HG03558 (cell line): Measurements from ENCODE around the gene NDUFA8.

Source experiments
- ATAC-seq: cut with Tn5 transposase; IDR thresholded peaks from one replicate; pipeline ENCODE4 v1.9.1; 2021; ENCODE audit warnings: moderate number of reproducible peaks; ENCODE audit not compliant: unreplicated experiment; ENCODE audit errors: extremely low read depth

NDUFA8 gene

DNA sequence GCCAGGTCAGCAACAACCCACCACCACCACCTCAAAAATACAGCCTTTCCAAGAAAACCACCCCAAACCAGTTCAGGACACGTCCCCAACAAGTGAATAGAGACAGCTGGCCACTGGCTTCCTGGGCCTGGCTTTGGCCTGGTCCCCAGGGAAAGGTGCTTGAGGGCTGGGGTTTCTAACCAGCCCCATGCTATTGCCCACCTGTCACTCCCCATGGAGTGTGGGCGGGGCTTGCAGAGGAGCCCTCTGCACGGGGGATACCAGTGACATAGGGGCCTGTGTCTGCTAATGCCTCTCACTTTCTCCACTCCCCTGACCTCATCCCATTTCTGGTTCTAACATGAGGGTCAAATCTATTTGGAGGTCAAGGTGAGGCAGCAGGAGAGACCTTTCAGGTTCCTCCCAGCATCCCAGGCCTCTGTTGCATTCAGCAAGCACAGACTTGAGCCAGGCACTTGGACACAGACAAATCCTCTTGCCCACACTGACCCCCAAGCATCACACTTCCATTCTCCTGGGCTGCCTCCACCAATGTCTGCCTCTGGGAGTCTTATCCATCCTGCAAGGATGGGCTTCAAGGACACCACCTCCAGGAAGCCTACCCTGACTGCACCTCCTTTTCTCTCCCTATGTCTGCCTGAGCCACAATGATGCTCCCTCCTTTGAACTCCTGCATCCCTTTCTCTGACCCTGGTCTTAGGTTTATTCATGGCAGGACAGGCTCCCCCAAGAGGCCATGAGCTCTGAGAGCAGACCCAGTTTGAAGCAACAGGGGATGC lies 50.4 kb downstream of the NDUFA8 start:
- ATAC-seq, result no peak

DNA sequence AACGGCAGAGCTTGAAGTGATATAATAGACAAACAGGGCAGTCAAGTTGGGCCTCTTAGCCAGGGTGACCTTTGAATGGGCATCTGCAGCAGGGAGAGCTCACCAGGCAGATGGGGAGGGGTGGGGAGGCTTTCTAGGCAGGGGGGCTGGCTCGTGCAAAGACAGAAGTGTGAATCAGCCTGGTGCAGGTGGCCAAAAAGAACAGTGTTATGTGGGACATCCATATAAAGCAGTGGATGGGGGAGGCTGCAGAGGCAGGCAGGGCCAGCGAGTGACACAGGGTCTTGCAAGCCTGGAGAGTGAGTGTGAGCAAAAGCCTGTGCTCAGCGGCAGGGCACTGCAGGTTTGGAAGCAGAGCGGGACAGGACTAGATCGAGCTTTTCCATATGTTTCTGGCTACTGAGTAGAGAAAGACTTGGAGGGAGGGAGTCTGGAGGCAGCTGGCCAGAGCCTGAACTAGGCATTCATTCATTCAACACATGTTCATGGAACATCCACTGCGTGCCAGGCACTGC lies 52.2 kb downstream of the NDUFA8 start:
- no peak for ATAC-seq

DNA sequence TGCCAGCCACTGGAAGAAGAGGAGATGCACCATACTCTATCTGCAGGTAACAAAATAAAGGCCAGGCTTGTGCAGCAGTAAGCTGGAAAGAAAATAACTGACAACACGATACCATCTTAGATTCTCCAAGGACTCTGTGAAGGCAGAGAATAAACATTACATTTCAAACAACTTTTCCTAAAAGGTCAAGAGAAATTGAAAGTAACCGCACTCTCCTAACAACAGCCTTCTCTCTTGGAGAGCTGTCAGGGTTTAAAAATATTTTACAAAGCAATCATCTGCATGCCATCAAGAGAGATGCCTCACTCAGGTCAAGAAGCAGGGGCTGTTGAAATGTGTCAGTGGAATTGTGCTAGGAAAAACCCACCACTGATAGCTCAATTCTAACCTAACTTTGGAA lies 53.0 kb downstream of the NDUFA8 start:
- ATAC-seq, result no peak

DNA sequence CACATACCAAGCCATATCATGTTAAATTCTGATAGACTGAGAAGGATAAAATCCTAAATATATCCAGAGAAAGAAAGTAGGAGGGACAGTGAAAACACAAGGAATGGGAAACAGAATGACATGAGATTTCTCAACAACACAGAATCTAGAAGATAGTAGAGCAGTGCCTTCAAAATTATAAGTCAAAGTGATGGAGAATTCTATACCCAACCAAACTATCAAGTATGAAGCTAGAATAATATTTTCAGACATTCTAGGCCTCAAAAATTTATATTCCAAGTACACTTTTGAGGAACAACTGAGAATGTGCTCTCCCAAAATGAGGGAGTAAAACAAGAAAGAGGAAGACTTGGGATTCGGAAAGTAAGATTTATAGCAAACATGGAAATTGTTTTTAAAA lies 55.6 kb downstream of the NDUFA8 start:
- no peak for ATAC-seq

DNA sequence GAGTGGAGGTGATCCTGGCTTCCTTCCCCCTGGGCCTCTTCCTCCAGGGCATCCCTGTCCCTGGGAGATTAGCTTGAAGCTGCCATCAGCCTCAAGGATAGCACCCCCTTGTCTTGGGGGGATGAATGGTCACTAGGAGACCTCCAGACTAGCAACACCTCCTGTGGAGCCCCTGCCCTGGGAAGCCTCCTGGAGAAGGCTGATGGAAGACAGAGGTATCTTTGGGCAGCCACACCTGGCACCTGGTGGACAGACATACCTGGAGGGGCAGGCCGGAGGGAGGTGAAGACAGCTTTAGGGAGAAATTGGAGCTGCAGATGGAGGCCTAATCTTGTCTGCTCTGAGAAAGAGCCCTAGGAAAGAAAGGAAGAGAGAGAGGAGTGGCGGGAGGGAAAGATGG lies 57.4 kb downstream of the NDUFA8 start:
- ATAC-seq, result no peak

DNA sequence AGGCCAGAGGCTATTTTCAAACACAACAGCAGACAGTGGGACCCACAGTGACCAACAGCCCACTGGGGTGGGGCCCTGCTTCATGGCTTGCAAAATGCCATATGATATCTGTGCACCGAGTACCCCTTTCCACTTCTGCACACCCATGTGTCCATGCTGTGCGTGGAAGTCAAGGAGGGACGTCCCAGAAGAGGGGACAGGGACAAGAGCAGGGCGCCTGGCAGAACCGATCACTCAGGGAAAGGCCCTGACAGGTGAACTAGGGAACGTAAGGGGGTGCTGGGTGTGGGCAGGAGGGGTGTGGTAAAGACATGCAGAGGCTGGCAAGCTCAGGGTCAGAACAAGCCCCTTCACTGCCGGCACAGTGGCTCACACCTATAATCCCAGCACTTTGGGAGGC lies 58.8 kb downstream of the NDUFA8 start:
- ATAC-seq, result no peak

DNA sequence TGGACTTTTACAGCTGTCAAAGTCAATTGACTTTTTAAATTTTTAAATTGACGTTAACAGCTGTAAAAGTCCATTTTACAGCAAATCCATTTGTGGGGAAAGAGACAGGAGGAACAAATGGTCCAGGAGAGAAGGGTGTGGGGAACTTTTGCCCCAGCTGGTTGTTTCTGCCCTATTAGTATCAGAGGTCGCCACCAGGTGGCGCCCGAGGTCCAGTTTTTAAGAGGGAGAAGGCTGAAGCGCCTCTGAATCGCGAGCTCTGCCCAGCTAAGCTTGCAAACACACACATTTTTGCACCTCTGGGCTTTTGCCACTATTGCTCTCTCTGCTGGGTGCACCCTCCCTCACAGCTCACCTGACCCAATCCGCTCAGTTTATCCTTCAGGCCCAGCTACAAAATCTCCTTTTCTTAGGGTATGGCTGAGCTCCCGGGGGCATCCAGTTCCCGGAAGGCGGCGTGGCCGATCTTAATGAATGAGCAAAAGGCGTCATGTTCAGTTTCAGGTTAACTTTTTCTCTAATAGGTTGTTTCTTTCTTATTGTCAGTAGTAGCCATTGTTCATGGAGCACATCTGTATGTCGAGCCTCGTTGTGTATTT lies 60.2 kb downstream of the NDUFA8 start:
- no peak for ATAC-seq

DNA sequence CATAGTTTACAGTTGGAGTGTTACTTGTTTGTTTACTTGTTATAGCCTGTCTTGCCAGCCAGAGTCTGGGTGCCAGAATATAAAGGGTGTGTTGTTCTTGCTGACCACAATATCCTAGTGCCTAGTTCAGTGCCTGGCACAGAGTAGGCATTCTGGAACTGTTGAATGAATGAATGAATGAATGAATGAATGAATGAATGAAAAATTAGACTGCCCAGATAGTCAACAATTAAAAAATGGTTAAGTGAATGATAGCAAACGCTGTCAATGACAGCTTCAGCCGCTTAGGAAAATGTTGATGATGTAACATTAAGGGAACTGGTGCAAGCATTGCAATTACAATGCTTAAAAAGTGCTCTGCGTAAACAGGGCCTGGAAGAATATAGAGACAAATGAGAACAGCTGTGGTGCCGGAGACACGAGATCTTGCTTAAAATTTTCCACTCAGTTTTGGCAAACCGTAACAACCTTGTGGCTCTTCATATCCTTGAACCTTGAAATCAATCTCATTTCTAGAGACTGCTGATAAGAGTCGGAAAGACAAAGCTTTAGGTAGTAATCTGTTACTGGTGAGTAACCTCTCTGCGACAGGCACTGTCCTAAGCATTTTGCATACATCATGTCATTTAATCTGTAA lies 61.8 kb downstream of the NDUFA8 start:
- no peak for ATAC-seq

DNA sequence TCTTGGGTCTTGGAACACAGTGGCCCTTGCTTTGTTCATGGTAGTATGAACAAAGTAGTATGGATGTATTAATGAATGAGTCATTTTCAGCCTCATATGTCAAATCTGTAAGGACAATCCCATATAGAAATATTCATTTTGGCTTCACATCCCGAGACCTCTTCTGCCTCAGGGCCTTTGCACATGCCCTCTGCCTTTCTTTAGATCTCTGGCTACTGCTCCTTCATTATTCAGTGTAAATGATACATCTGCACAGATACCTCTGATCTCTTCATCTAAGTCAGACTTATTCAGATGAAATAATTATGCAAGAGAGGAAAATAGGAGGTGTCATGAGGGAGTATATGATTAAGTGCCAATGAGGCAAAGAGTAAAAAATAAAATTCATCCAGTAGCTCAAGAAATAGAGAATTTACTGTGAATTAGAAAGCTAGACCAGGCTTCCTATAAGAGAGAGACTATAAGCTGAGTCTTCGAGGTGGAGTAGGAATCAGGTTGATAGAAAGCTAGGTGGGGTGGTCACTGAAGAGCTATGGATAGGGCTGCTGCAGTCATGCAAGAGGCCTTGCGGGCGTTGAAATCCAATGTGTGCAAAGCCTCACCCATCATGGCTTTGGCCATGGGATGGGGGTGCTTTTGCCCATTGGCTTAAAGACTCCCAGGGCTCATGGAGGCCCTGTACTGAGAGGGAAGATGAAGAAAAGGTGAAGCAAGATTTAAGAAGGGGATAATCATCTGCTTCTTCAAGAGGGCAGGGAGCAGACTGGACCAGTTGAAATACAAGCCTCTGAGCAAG lies 62.8 kb downstream of the NDUFA8 start:
- no peak for ATAC-seq

DNA sequence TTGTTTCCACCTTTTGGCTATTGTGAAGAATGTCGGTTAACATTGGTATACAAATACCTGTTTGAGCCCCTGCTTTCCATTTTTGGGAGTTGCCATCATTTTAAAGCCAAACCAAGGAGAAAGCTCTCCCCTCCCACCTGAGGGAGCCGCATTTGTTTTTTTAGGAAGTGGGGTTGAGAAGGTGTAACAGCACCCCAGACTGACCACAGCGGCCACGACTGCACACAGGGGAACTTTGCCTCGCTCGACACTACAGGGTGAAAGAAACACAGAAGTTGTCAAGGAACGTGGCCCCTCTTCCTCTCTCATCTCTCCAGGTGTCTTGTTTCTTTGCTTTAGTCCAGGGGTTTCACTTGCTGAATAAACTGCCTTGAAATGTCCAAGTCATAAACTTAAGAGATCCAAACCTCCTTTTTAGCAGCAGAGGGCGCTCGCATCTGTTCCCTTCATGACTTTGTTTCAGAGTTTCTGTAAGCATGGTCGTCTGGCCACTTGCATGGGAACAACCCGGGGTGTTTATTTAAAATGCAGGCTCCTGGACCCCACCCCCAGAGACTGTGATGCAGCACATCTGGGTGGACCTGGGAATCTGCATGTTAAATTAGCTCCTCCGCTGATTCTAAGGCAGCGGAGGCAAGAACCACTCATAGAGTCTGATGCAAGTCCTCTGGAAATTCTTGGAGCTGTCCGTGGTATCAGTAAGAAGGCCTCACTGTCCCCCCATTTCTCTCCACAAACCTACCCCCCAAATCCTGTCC lies 64.4 kb downstream of the NDUFA8 start:
- no peak for ATAC-seq
